GM12892 (cell line): ENCODE results near the gene MGAT4A.
"Not testable (repeated sequence)": the region's sequence is repeated elsewhere in the genome, so short reads cannot be mapped to it uniquely, and the experiment has no call there.

ENCODE experiments used
- DNase-seq: peaks from one replicate; pipeline ENCODE4 v3.0.0; 2011; ENCODE audit not compliant: insufficient read length
- FAIRE-seq: peaks from 2 replicates; lab custom pipeline; 2011; peaks lifted over from hg19 to GRCh38; lab: Jason Lieb, UNC
- POLR2A ChIP-seq: IDR thresholded peaks from 2 replicates; pipeline ENCODE4 v1.6.1; 2011; ENCODE audit warnings: low read depth, low read length, control low read depth
- POLR2AphosphoS5 ChIP-seq: IDR thresholded peaks from 2 replicates; pipeline ENCODE4 v1.6.1; 2011; ENCODE audit warnings: low read depth, low read length, control low read depth
- TAF1 ChIP-seq: IDR thresholded peaks from 2 replicates; pipeline ENCODE4 v1.6.1; 2011; ENCODE audit warnings: low read depth, mild to moderate bottlenecking, control low read depth, low read length, borderline replicate concordance

MGAT4A gene

DNA sequence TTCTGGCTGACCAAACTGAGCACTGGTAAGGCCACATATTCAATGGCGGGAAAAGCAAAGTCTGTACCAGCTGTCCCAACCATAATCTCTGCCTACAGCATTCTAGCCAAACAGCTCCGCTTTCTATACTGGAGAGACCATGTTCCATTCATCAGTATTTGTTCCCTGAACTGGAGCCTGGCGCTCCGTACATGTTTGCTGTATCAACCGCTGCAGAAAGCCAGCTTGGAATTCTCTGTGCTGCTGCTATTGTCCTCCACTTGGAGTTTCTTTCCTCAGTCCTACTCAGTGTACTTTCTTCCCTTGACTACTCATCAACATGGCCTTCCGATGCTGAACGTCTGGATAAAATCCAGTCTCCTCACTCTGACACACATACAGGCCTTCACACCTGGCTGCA, 124.5 kb downstream of the MGAT4A start:
- DNase-seq (no peak), FAIRE-seq (no peak)
- TF ChIP-seq POLR2AphosphoS5, result no peak
- no peak for TF ChIP-seq POLR2A
- TF ChIP-seq TAF1, result no peak

DNA sequence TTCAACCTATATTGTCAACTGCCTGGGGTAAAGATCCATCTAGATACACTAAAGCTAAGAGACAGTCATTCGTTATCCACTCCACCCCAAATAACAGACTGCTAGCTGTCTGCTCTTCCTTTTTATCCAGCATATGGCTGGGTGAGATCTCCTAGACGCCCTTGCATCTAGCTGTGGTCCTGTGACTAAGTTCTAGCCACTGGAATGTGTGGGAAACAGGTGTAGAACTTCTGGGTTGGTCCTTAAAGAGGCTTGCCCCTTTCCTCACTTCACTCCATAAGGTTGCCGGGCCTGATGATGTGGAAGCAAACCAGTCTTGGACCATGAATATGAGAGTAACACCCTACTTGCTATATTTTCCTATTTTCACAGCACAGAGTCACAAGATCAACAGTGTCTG, 125.9 kb downstream of the MGAT4A start:
- no peak for TF ChIP-seq POLR2A
- DNase-seq, result no peak
- no peak for FAIRE-seq

DNA sequence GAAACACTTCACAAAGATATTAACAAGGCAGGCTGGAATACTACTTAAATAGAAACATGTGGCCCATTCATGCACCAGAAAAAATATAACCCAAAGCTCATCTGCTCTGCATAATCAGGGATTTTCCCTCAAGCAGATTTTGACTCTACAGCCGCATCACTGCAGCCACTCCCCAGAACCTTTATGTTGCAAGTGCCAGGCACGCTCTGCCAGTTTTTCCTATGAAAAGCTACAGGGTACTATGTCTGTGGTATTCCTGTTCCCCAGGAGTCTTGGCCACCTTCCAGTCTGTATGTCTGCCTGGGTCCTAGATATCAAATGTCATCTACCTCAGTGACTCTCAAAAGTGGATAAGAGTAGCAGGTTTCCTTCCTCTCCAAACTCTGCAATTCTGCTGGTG, 126.4 kb downstream of the MGAT4A start:
- FAIRE-seq, result no peak

DNA sequence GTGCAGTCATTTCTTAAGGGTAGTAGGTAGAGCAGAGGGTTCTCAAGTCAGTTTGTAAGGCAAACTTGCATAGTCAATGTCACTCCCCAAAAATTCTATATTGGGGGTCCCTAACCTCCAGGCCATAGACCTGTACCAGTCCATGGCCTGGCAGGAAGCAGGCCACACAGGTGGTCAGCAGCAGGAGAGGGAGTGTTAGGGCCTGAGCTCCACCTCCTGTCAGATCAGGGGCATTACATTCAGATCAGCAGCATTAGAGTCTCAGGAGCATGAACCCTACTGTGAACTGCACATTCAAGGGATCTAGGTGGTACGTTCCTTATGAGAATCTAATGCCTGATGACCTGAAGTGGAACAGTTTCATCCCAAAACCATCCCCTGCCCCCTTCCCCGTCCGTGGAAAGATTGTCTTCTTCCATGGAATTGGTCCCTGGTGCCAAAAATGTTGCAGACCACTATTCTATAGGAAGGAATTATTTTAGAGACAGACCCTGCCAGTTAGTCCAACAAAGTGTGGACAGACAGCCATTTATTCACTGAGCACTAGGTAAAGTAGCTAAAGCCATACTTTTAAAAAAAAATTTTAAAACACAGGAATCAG, 129.3 kb downstream of the MGAT4A start:
- TF ChIP-seq POLR2A (no peak), POLR2AphosphoS5 (no peak), TAF1 (no peak)
- FAIRE-seq (peak; percentile 95), DNase-seq (no peak)

More for the DNA sequence above, 126.4 kb downstream of the MGAT4A start:
- TF ChIP-seq POLR2A (no peak), TAF1 (no peak), POLR2AphosphoS5 (no peak)
- DNase-seq, result no peak

DNA sequence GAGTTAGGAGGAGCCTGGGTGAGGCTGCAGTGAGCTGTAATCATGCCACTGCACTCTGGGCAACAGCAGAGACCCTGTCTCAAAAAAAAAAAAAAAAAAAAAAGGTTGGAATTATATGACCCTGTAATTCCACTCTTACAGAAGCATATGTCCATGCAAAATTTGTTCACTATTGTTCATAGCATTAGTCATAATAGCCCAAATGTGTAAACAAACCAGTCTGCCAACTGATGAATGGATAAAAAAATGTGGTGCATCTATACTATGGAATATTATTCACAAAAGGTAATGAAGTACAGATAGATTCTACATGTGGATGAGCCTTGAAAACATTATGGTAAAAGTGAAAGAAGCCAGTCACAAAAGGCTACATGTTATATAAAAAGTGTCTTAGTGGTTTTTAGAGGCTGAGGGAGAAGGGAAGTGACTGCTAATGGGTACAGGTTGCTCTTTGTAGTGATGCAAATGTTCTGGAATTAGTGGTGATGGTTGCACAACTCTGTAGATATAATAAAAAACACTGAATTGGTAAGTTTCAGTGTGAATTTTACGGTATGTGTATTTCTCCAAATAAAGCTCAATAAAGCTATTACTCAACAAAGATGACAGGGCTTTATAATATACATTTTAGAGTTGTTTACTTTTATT, 132.0 kb downstream of the MGAT4A start:
- no peak for FAIRE-seq
- TF ChIP-seq TAF1 (no peak), POLR2AphosphoS5 (no peak), POLR2A (no peak)

DNA sequence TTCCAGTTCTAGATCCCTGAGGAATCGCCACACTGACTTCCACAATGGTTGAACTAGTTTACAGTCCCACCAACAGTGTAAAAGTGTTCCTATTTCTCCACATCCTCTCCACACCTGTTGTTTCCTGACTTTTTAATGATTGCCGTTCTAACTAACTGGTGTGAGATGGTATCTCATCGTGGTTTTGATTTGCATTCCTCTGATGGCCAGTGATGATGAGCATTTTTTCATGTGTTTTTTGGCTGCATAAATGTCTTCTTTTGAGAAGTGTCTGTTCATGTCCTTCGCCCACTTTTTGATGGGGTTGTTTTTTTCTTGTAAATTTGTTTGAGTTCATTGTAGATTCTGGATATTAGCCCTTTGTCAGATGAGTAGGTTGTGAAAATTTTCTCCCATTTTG, 136.3 kb downstream of the MGAT4A start:
- DNase-seq, FAIRE-seq: not testable (repeated sequence)

More for the DNA sequence above, 132.0 kb downstream of the MGAT4A start:
- DNase-seq, result no peak

DNA sequence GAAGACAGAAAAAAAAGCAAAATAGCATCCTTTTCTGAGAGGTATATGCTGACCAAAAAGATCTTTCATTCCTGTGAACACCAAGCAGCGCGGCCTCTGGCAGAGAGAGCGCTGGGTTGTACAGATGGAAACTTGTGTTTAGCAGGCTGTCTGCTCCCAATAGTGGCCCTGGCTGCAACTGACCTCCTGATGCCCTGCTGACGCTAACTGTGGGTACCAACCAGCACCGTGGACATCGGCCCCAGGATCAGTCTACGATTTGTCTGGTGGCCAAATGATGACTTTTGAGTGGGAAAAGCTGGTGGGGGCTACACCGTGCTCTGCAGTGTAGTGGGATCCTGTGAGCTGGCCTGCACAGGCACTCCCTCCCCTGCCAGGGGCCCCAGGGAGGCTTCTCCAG, 138.4 kb downstream of the MGAT4A start:
- no peak for DNase-seq
- no peak for FAIRE-seq
- TF ChIP-seq POLR2AphosphoS5 (no peak), TAF1 (no peak), POLR2A (no peak)

DNA sequence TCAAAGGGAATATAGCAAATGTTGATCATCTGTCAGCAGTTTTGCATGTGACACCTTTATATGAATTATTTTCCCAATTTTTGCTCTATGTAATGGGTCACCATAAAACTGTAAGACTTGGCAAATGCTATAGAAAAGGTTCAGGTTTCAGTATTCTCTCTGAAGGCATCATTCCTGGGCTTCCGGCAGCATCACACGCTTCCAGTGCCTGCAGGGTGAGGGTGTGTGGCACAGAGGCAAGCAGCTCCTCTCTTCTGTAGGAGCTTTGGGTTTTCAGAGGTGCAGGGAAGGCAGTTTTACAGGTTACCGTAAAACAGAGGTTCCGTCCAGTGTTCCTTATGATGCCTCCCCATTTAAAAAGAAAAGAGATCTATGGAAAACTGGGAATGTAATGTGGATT, 141.4 kb downstream of the MGAT4A start:
- FAIRE-seq, result no peak
- DNase-seq, result no peak
- TF ChIP-seq POLR2AphosphoS5 (no peak), POLR2A (no peak)

DNA sequence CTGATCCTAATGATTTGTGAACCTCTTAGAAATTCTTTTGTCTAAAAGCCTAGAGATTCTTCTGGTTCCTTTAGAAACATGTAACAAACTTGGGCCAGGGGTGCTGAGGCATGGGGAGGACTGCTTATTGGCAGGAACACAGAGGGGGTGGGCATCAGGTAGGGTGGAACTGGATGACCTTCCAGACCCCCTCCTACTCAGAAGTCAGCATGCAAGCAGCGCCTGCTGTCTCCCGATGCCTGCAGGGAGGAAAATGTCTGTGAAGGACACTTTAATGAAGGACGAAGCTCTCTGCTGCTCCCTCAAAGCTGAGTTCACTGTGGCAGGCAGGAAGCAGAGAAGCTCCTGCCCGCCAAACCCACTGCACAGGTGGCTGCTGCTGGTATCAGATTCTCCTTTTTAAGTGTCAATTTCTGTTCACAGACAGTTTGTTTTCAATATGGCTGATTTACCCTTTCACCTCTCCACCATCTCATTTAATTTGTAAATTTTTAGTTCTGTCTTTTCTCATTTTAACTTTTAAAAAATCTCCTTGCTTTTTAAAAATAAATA, 142.0 kb downstream of the MGAT4A start:
- TF ChIP-seq POLR2AphosphoS5 (no peak), POLR2A (no peak), TAF1 (no peak)
- FAIRE-seq (no peak), DNase-seq (no peak)

DNA sequence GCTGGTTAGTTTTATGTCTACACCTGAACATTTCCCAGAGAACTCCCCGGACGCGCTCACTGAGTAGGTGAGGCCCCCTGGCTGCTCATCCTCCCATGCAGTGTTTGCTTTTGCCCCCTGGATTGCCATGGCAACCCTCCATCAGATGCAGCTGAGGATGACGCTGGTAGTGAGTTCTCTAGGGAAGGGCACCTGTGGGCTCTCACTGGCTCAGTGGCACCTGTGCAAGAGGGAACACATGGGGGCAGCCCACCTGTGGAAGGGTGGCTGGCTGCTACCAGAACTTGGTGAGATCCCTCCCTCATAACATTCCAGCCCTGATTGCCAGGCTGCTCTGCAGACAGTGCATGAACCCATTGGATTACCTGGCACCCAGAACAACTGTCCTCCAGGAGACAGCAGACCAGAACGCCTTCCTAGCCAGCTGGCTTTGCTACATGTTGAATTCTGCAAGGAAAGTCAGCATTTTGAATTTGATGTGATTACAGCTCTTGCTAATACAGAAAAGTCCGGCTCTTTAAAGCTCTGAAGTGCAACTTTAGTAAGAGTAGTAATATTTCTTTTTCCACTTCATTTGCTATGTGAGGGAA, 144.3 kb downstream of the MGAT4A start:
- DNase-seq (no peak), FAIRE-seq (no peak)
- TF ChIP-seq TAF1, result no peak
- TF ChIP-seq POLR2A, result no peak
- no peak for TF ChIP-seq POLR2AphosphoS5

DNA sequence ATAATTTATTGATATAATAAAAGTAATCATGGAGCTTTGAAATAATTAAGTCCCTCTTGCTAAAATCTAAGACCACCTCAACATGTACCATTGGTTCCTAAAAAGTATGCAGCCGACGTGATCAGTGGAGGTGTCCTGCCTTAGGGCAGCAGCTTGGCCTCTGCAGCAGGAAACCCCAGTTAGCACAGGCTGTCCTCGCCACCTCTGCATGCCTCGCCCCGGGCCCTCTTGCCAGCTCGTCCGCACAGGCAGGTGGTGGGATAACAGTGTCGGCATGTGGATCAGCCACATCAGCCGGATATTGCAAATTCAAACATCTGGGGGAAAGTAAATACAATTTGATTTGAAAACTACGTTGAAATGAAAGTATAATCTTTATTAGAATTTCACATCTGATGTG, 145.5 kb downstream of the MGAT4A start:
- no peak for DNase-seq
- no peak for FAIRE-seq

DNA sequence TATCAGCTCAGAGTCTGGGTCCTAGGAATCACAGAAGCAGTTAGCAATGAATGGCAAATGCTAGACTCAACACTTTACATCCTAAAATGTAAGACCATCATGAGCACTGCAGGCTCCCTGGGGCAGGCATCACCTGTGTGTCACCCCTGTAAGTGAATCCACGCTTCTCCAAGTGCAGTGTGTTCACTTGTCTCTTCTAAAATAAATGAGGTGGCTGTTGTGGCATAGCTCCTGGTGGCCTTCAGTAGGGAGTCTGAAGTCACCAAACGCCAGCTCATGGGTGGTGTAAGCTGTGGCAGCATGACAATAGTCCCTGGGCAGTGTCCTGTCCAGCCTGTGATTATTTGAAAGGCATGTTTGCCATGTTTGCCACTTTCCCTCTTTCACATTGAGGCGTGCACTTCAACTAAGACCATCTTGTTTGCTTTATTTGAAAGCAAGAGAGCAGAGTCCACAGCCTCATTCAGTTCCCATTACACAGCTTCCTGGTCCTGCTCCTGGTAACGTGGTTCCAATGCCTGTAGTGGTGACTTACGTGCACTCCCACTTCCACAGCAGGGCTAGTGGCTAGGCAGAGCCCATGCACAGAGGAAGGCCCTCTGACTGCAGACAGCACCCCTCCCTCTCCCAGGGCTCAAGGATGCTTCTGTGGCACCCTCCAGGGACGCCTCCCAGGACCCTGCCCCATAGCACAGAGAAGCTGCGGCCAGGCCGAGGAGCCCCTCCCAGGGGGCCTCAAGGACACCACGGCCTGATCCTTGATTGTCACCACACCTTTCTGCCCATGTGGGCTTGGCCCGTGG, 146.9 kb downstream of the MGAT4A start:
- FAIRE-seq (no peak), DNase-seq (no peak)
- TF ChIP-seq TAF1 (no peak), POLR2AphosphoS5 (no peak), POLR2A (no peak)

More for the DNA sequence above, 145.5 kb downstream of the MGAT4A start:
- TF ChIP-seq POLR2AphosphoS5, result no peak
- TF ChIP-seq POLR2A, result no peak
- TF ChIP-seq TAF1, result no peak
